ENCODE measurements around the gene MITF. TPM values are rescaled to one million over a fixed set of nuclear protein-coding genes. Genes with fewer than 3 reads are reported as not detected.

Gene MITF
- total RNA-seq, 1 donor = 6.1 TPM

- TF ChIP-seq CTCF (IDR thresholded peaks at IDR 0.05; ENCODE audit: insufficient read depth, low read length) = no peak
- no peak overlapping the region for H3K4me3 ChIP-seq (ENCODE audit: low read depth, low read length)
- no peak for DNase-seq (ENCODE audit: low read depth)
Measured at GRCh38 chr3:69880069-69880640, 140.9 kb downstream of the MITF start.

- H3K4me3 ChIP-seq (ENCODE audit: low read depth, low read length) = no peak overlapping the region
- TF ChIP-seq CTCF (IDR thresholded peaks at IDR 0.05; ENCODE audit: insufficient read depth, low read length) = no peak
- DNase-seq (ENCODE audit: low read depth) = no peak
Measured at GRCh38 chr3:69881051-69881450, 141.8 kb downstream of the MITF start.

- no peak overlapping the region for H3K4me3 ChIP-seq (ENCODE audit: low read depth, low read length)
- TF ChIP-seq CTCF (IDR thresholded peaks at IDR 0.05; ENCODE audit: insufficient read depth, low read length) = no peak
- no peak for DNase-seq (ENCODE audit: low read depth)
Measured at GRCh38 chr3:69881756-69882428, 142.6 kb downstream of the MITF start.

- TF ChIP-seq CTCF (IDR thresholded peaks at IDR 0.05; ENCODE audit: insufficient read depth, low read length) = no peak
Measured at GRCh38 chr3:69882560-69882959, 143.3 kb downstream of the MITF start.

GRCh38 chr3:69888040-69888942 is 149.0 kb downstream of the MITF start:
- TF ChIP-seq CTCF (IDR thresholded peaks at IDR 0.05; ENCODE audit: insufficient read depth, low read length) = no peak
- no peak overlapping the region for H3K4me3 ChIP-seq (ENCODE audit: low read depth, low read length)
- DNase-seq (ENCODE audit: low read depth) = no peak

More at GRCh38 chr3:69882560-69882959, 143.3 kb downstream of the MITF start:
- no peak overlapping the region for H3K4me3 ChIP-seq (ENCODE audit: low read depth, low read length)
- DNase-seq (ENCODE audit: low read depth) = no peak

- no peak overlapping the region for H3K4me3 ChIP-seq (ENCODE audit: low read depth, low read length)
- no peak for DNase-seq (ENCODE audit: low read depth)
- no peak for TF ChIP-seq CTCF (IDR thresholded peaks at IDR 0.05; ENCODE audit: insufficient read depth, low read length)
Measured at GRCh38 chr3:69888943-69889315, 149.7 kb downstream of the MITF start.
